22Rv1 (cell line): ENCODE results near the gene PIP5KL1.

Source experiments
- CTCF ChIP-seq: fragments of 450-650 bp; IDR thresholded peaks from 2 replicates; pipeline ENCODE4 v1.5.1; 2017; ENCODE audit warnings: mild to moderate bottlenecking
- ZFX ChIP-seq: fragments of 450-650 bp; IDR thresholded peaks from 2 replicates; pipeline ENCODE4 v1.6.1; 2017; ENCODE audit warnings: antibody characterized with exemption, borderline replicate concordance

GRCh38 chr9:127875306-127875966, 55.1 kb downstream of the PIP5KL1 start:
- TF ChIP-seq CTCF (no peak), ZFX (no peak)
